IMR-90 (cell line): ENCODE data around the gene AK2. TPM values are rescaled to one million over a fixed set of nuclear protein-coding genes. Genes with fewer than 3 reads are reported as not detected.
"Not testable (repeated sequence)": the region's sequence is repeated elsewhere in the genome, so short reads cannot be mapped to it uniquely, and the experiment has no call there.

Experiments
- ATAC-seq: fragments of 200-7000 bp; cut with Tn5 transposase; 2 replicates; pipeline ENCODE4 v1.9.1; 2020; ENCODE audit warnings: low read depth, mild to moderate bottlenecking, moderate library complexity
- BruUV-seq: library from RNA; stranded (reverse); fragments of 400-500 nt; replicated peaks from 2 replicates; lab custom pipeline; 2021; lab: Mats Ljungman, UMichigan
- CTCF ChIA-PET: fragments of 300-600 bp; formaldehyde crosslinking; extraction: SDS; loops from one replicate; lab custom pipeline; 2021; ENCODE audit warnings: antibody characterized with exemption; lab: Yijun Ruan, JAX
- POLR2A ChIA-PET: fragments of 300-600 bp; sonication (Branson Sonifier 250); formaldehyde crosslinking; loops from one replicate; lab custom pipeline; 2022; ENCODE audit warnings: antibody characterized with exemption; ENCODE audit not compliant: unreplicated experiment; lab: Charles Lee
- DNase-seq: peaks from one replicate; pipeline ENCODE4 v3.0.0; 2013
- H2AFZ ChIP-seq: replicated peaks from 2 replicates; pipeline ENCODE3; 2013; ENCODE audit warnings: low read length, mild to moderate bottlenecking; ENCODE audit not compliant: poor library complexity
- H2AK5ac ChIP-seq: 2 replicates; pipeline ENCODE4 v1.6.1; 2013; ENCODE audit warnings: low read depth, low read length, inconsistent platforms
- H2AK9ac ChIP-seq: replicated peaks from 2 replicates; pipeline ENCODE3; 2013; ENCODE audit warnings: mild to moderate bottlenecking, low read depth, low read length, moderate library complexity; ENCODE audit not compliant: poor library complexity
- H2BK120ac ChIP-seq: 2 replicates; pipeline ENCODE4 v1.6.1; 2013; ENCODE audit warnings: low read depth, low read length, inconsistent platforms
- H2BK15ac ChIP-seq: 3 replicates; pipeline ENCODE4 v1.6.1; 2013; ENCODE audit warnings: low read depth, low read length, inconsistent platforms
- H2BK20ac ChIP-seq: 2 replicates; pipeline ENCODE4 v1.6.1; 2013; ENCODE audit warnings: low read depth, mild to moderate bottlenecking, inconsistent platforms, low read length, moderate library complexity
- H2BK5ac ChIP-seq: 2 replicates; pipeline ENCODE4 v1.6.1; 2013; ENCODE audit warnings: mild to moderate bottlenecking, low read depth, low read length, inconsistent platforms; ENCODE audit not compliant: poor library complexity, severe bottlenecking
- H3K14ac ChIP-seq: replicated peaks from 2 replicates; pipeline ENCODE4 v1.6.1; 2013; ENCODE audit warnings: low read depth, low read length, inconsistent platforms
- H3K18ac ChIP-seq: 2 replicates; pipeline ENCODE4 v1.6.1; 2013; ENCODE audit warnings: low read depth, low read length, control low read depth
- H3K23ac ChIP-seq: 2 replicates; pipeline ENCODE4 v1.6.1; 2013; ENCODE audit warnings: low read depth, low read length, inconsistent platforms
- H3K27ac ChIP-seq: 2 replicates; pipeline ENCODE4 v1.5.1; 2013; ENCODE audit warnings: mild to moderate bottlenecking, control low read depth, low read length; ENCODE audit not compliant: insufficient read depth
- H3K27me3 ChIP-seq: 2 replicates; pipeline ENCODE4 v1.6.1; 2013; ENCODE audit warnings: low read length; ENCODE audit not compliant: control insufficient read depth, insufficient read depth
- H3K36me3 ChIP-seq: 2 replicates; pipeline ENCODE4 v1.6.1; 2013; ENCODE audit warnings: low read length, mixed read lengths; ENCODE audit not compliant: control insufficient read depth, insufficient read depth
- H3K4ac ChIP-seq: 2 replicates; pipeline ENCODE4 v1.6.1; 2013; ENCODE audit warnings: low read depth, low read length, inconsistent platforms
- H3K4me1 ChIP-seq: 2 replicates; pipeline ENCODE4 v1.6.1; 2013; ENCODE audit warnings: low read length, mixed read lengths; ENCODE audit not compliant: control insufficient read depth, insufficient read depth
- H3K4me2 ChIP-seq: 2 replicates; pipeline ENCODE4 v1.6.1; 2013; ENCODE audit warnings: low read depth, mild to moderate bottlenecking, control low read depth, low read length, moderate library complexity
- H3K4me3 ChIP-seq: 2 replicates; pipeline ENCODE4 v1.5.1; 2013; ENCODE audit warnings: low read depth, mild to moderate bottlenecking, control low read depth, low read length, moderate library complexity; ENCODE audit not compliant: insufficient read depth
- H3K56ac ChIP-seq: 2 replicates; pipeline ENCODE4 v1.6.1; 2013; ENCODE audit warnings: low read length, inconsistent platforms; ENCODE audit not compliant: insufficient read depth; ENCODE audit errors: extremely low read depth
- H3K79me1 ChIP-seq, 2 experiments: 2 replicates each; pipeline ENCODE4 v1.6.1; 2013; ENCODE audit warnings: low read length in 2 of 2, inconsistent platforms in 1 of 2, low read depth in 1 of 2
- H3K9ac ChIP-seq: 2 replicates; pipeline ENCODE4 v1.6.1; 2013; ENCODE audit warnings: low read depth, low read length, control low read depth
- H3K9me1 ChIP-seq: 2 replicates; pipeline ENCODE4 v1.6.1; 2013; ENCODE audit warnings: low read length, inconsistent platforms; ENCODE audit not compliant: insufficient read depth
- H3K9me3 ChIP-seq: 2 replicates; pipeline ENCODE4 v1.6.1; 2013; ENCODE audit warnings: low read length; ENCODE audit not compliant: control insufficient read depth, insufficient read depth
- H4K20me1 ChIP-seq: 2 replicates; pipeline ENCODE4 v1.6.1; 2013; ENCODE audit warnings: low read length, inconsistent platforms; ENCODE audit not compliant: insufficient read depth
- H4K5ac ChIP-seq: 2 replicates; pipeline ENCODE4 v1.6.1; 2013; ENCODE audit warnings: mild to moderate bottlenecking, low read depth, low read length, control low read depth
- H4K8ac ChIP-seq, 2 experiments: 2 replicates each; pipeline ENCODE4 v1.6.1; 2013; ENCODE audit warnings: low read depth in 2 of 2, low read length in 2 of 2, control low read depth in 1 of 2, inconsistent platforms in 1 of 2
- H4K91ac ChIP-seq: 2 replicates; pipeline ENCODE4 v1.6.1; 2013; ENCODE audit warnings: low read depth, low read length, inconsistent platforms; ENCODE audit not compliant: insufficient read depth
- WGBS, 2 experiments: methylation state at CpG; one replicate each; pipeline versions ENCODE4 v1.1.5 to v1.1.7; 2013; ENCODE audit warnings: missing lambda C conversion rate in 2 of 2; ENCODE audit not compliant: insufficient read length in 1 of 2; ENCODE audit errors: extremely low coverage in 2 of 2; 5-methylcytosine and 5-hydroxymethylcytosine counted together
- dilution Hi-C: fragments of 300-500 bp; cut with HindIII; formaldehyde crosslinking; loops from one replicate; pipeline ENCODE4 v1.14.3; 2018; ENCODE audit warnings: low sequenced_read_pairs; ENCODE audit not compliant: unreplicated experiment
- in situ Hi-C: fragments of 300-500 bp; cut with MboI; formaldehyde crosslinking; loops from 3 replicates; pipeline ENCODE4 v1.14.3; 2019; ENCODE audit warnings: low sequenced_read_pairs, inconsistent platforms, mixed read lengths
- intact Hi-C: fragments of 100-400 bp; cut with micrococcal nuclease; formaldehyde crosslinking; loops from 2 replicates; pipeline ENCODE4 v1.10.0; 2022
- polyA plus RNA-seq, 3 experiments: library from polyadenylated mRNA; depleted of rRNA; stranded (reverse); fragments of >200 nt; gene quantifications; 2 replicates each; pipeline ENCODE4 v1.2.3, GENCODE V29; 2012; ENCODE audit warnings: low replicate concordance in 1 of 3
- total RNA-seq: library from RNA; depleted of rRNA; stranded (reverse); fragments of >200 nt; gene quantifications from 2 replicates; pipeline ENCODE4 v1.2.3, GENCODE V29; 2012

AK2 gene
- total and polyA plus RNA-seq, 2 of the 4 experiments (the other 2 are of a cell fraction) = 118 to 203 TPM

- H4K5ac ChIP-seq, dilution Hi-C loops, H4K20me1 ChIP-seq, H2AFZ ChIP-seq, H4K8ac ChIP-seq, H3K27me3 ChIP-seq, H2BK5ac ChIP-seq, H3K27ac ChIP-seq, H3K9me1 ChIP-seq, H3K4me3 ChIP-seq, H2BK20ac ChIP-seq, H3K36me3 ChIP-seq, H4K91ac ChIP-seq, H2AK5ac ChIP-seq, H3K79me1 ChIP-seq, H3K4ac ChIP-seq, BruUV-seq, ATAC-seq, H3K4me1 ChIP-seq, H3K9me3 ChIP-seq, in situ Hi-C loops, DNase-seq, H3K4me2 ChIP-seq, H2AK9ac ChIP-seq, CTCF ChIA-PET, H2BK15ac ChIP-seq, H3K9ac ChIP-seq, intact Hi-C loops, H3K56ac ChIP-seq, H3K18ac ChIP-seq, H3K14ac ChIP-seq, H3K23ac ChIP-seq, H2BK120ac ChIP-seq: not testable (repeated sequence)
- POLR2A ChIA-PET = interaction anchor here (0.7 kb wide), 1 partner anchor 106 kb away, joined by 6 read pairs; no protein-coding TSS in a partner anchor
- no CpG with 5 or more reads among the region's 4 CpGs for WGBS, 2 experiments
These were observed 9.6 kb upstream of the AK2 start for GRCh38 chr1:33046234-33046633.
